Stimulated activated memory B cell treated with anti-CD40 and anti-IgM and Interleukin-4, amounts not matched to agents 10 μg/mL and 1 μg/mL and 100 μg/mL, for 72 hours (primary cell): ENCODE data around the gene ABCD3.
"Not testable (repeated sequence)": the region's sequence is repeated elsewhere in the genome, so short reads cannot be mapped to it uniquely, and the experiment has no call there.

Experiments used
- ATAC-seq: fragments of 150-1000 bp; cut with Tn5 transposase; 2 replicates; pipeline ENCODE4 v1.10.0; 2021
- H3K27ac Mint-ChIP-seq: one replicate; pipeline ENCODE4 v1.8.0; 2022; ENCODE audit warnings: mild to moderate bottlenecking, mixed read lengths
- H3K27me3 Mint-ChIP-seq: one replicate; pipeline ENCODE4 v1.8.0; 2022; ENCODE audit warnings: mixed read lengths
- H3K36me3 Mint-ChIP-seq: one replicate; pipeline ENCODE4 v1.8.0; 2022; ENCODE audit warnings: mixed read lengths
- H3K4me1 Mint-ChIP-seq: one replicate; pipeline ENCODE4 v1.8.0; 2022; ENCODE audit warnings: mixed read lengths
- H3K4me3 Mint-ChIP-seq: one replicate; pipeline ENCODE4 v1.8.0; 2022; ENCODE audit warnings: mild to moderate bottlenecking, moderate library complexity, mixed read lengths
- H3K9me3 Mint-ChIP-seq: one replicate; pipeline ENCODE4 v1.8.0; 2022; ENCODE audit warnings: mixed read lengths

Gene ABCD3

DNA sequence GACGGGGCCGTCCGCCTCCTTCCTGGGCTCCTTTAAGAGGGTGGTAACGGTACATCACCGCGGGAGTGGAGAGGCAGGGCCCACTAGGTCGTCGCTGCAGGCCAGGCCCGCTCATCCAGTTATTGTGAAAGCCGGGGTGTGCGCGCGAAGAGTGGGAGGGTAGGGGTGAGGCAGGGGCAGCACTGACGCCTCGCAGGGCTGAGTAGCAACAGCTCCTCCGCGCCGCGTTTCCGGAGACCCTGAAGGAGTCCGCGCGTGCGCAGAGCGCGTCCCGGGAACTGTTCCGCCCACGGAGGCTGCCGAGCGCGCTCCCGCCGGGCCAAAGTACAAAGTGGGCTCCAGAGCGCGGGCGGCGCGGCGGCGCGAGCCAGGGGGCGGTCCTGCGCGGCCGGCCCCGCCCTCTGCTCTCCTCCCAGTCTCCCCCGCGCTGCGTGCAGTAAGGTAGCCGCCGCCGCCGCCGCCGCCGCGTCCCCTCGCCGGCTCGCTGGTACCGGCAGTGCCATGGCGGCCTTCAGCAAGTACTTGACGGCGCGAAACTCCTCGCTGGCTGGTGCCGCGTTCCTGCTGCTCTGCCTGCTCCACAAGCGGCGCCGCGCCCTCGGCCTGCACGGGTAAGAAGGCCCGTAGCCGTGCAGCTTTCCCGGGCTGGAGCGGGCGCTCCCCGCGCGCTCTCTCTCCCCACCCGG lies at the start of gene ABCD3:
ABCD3 (plus strand) TSS at position 412 of the 686 bp plus-strand sequence; CDS start at position 502, 90 bp downstream.
- H3K9me3 Mint-ChIP-seq = no peaks in the 10 kb centered on the region
- ATAC-seq = peak; percentile 100
- peaks cover 11% of the 10 kb centered on the region for H3K27me3 Mint-ChIP-seq
- H3K36me3 Mint-ChIP-seq = no peaks in the 10 kb centered on the region
- H3K4me1 Mint-ChIP-seq = peaks cover 35% of the 10 kb centered on the region
- no peak within 1 kb of the TSS for H3K4me3 Mint-ChIP-seq
- no peak within 1 kb of the TSS for H3K27ac Mint-ChIP-seq

DNA sequence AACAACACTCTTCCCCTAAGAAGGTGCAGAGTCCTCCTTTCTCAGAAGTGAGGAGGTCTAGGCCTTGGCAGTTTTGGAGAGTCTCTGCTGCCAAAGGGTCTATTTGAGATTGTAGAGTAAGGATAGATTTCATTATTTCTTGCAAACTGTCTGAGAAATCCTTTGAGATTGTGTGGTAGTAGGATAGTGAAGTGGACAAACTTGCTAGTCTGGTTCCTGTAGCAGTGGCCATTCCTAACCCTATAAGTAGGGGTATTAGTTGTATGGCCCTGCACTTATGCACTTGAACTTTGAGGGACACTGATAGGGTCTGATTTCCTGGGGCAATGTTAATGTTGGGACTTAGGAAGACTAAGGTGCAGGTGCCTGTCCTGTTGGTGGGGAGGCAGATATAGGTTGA lies 45.4 kb upstream of the ABCD3 start:
- not testable (repeated sequence) for H3K36me3 Mint-ChIP-seq, H3K4me3 Mint-ChIP-seq, H3K9me3 Mint-ChIP-seq, H3K4me1 Mint-ChIP-seq, H3K27ac Mint-ChIP-seq, ATAC-seq
- peaks cover 49% of the 10 kb centered on the region for H3K27me3 Mint-ChIP-seq

- H3K4me1 Mint-ChIP-seq, H3K36me3 Mint-ChIP-seq, H3K9me3 Mint-ChIP-seq, ATAC-seq, H3K4me3 Mint-ChIP-seq, H3K27ac Mint-ChIP-seq: not testable (repeated sequence)
- H3K27me3 Mint-ChIP-seq = peaks cover 49% of the 10 kb centered on the region
Observed at GRCh38 chr1:94373311-94373710, 44.9 kb upstream of the ABCD3 start.

GRCh38 chr1:94375666-94376065 lies 42.5 kb upstream of the ABCD3 start:
- H3K36me3 Mint-ChIP-seq, H3K27ac Mint-ChIP-seq, H3K4me1 Mint-ChIP-seq, H3K4me3 Mint-ChIP-seq, ATAC-seq, H3K9me3 Mint-ChIP-seq: not testable (repeated sequence)
- H3K27me3 Mint-ChIP-seq = peaks cover 40% of the 10 kb centered on the region

DNA sequence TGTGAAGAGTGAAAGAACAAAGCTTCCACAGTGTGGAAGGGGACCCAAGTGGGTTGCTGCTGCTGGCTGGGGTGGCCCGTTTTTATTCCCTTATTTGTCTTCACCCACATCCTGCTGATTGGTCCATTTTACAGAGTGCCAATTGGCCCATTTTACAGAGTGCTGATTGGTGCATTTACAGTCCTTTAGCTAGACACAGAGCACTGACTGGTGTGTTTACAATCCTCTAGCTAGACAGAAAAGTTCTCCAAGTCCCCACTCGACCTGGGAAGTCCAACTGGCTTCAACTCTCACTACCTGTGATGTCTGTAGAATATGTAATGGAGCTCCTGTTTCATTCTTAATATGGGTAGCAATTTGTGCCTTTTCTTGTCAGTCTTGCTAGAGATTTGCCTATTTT lies 39.7 kb upstream of the ABCD3 start:
- H3K27ac Mint-ChIP-seq, H3K36me3 Mint-ChIP-seq, ATAC-seq, H3K4me1 Mint-ChIP-seq, H3K9me3 Mint-ChIP-seq, H3K4me3 Mint-ChIP-seq: not testable (repeated sequence)
- peaks cover 25% of the 10 kb centered on the region for H3K27me3 Mint-ChIP-seq

DNA sequence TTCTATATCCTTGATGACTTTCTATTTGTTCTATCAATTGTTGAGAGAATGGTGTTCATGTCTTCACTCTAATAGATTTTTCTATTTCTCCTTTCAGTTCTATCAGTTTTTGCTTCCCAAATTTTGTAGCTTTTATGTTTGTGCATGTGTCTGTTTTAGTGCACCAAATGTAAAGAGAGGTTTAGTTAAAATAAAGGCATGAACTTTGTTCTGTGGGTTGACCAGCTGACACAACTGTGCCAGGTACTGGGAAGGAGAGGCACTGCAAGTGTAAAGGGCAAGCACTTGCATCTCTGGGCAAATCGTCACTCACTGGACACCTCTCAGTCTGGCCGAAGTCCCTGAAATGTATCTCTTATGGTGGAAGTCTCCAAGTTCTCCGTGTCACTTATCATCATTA lies 38.6 kb upstream of the ABCD3 start:
- H3K27ac Mint-ChIP-seq = no peak overlapping the region
- H3K36me3 Mint-ChIP-seq = no peaks in the 10 kb centered on the region
- H3K4me1 Mint-ChIP-seq = peaks cover 11% of the 10 kb centered on the region
- H3K9me3 Mint-ChIP-seq = no peaks in the 10 kb centered on the region
- peaks cover 29% of the 10 kb centered on the region for H3K27me3 Mint-ChIP-seq
- H3K4me3 Mint-ChIP-seq = no peak overlapping the region
- ATAC-seq = no peak

DNA sequence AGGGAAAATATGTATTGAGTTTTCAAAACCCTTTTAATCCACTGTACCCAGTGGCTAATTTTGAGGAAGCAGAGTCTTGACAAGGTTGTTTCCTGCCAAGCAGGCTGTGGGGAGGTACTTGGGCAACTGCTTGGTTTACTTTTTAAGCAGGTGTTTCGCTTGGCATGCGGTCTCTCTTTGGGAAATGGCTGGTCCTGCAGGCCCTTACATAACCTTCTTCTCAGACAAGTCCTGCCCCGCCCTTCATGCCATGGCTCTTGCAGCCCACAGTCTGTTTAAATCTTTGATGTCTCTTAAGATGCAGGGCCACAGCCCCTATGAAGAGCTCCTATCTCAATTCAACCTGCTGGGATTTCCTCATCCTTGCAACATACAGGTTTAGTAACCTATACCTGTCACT lies 36.0 kb upstream of the ABCD3 start:
- no peaks in the 10 kb centered on the region for H3K9me3 Mint-ChIP-seq
- peaks cover 27% of the 10 kb centered on the region for H3K27me3 Mint-ChIP-seq
- H3K4me1 Mint-ChIP-seq = peaks cover 19% of the 10 kb centered on the region
- no peak for ATAC-seq
- no peak overlapping the region for H3K27ac Mint-ChIP-seq
- H3K4me3 Mint-ChIP-seq = no peak overlapping the region
- H3K36me3 Mint-ChIP-seq = no peaks in the 10 kb centered on the region

GRCh38 chr1:94383966-94384408 lies 34.2 kb upstream of the ABCD3 start:
- no peak for ATAC-seq
- Mint-ChIP-seq H3K9me3 (no peaks in the 10 kb centered on the region), H3K27ac (no peak overlapping the region), H3K27me3 (peaks cover 10% of the 10 kb centered on the region), H3K4me1 (peaks cover 19% of the 10 kb centered on the region), H3K4me3 (no peak overlapping the region), H3K36me3 (no peaks in the 10 kb centered on the region)

- Mint-ChIP-seq H3K27me3 (peaks cover 10% of the 10 kb centered on the region), H3K9me3 (no peaks in the 10 kb centered on the region), H3K36me3 (no peaks in the 10 kb centered on the region), H3K27ac (peak overlapping the region; percentile 14), H3K4me1 (peaks cover 19% of the 10 kb centered on the region), H3K4me3 (peak overlapping the region; percentile 27)
- peak; percentile 55 for ATAC-seq
Observed at GRCh38 chr1:94384485-94385265, 33.5 kb upstream of the ABCD3 start.

DNA sequence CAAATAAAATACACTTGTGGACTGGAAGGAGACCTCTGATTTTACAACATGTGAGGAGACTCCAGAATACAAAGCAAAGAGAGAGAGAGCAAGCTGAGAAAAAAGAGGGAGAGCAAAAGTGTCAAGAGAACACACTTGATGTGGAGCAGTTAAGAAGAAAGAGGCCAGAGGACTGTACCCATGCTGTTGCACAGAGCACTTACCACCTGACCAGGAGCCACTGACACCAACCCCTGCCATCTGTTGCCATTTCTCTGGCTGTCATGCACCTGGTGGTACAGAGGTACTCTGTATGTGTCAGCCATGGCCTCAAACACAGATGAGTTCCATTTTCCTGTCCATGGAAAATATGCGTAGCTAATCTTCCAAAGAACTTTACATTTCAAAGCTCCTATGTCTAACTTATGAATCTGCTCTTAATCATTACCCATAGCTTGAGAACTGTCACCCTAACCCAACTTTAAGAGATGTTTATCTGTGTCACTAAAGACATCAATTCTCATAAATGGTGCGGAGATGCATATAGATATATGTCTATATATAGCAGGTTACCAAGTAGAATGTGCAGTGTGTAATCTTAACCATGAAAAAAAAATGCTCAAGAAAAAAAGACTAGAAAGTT lies 32.8 kb upstream of the ABCD3 start:
- Mint-ChIP-seq H3K4me3 (no peak overlapping the region), H3K27me3 (peaks cover 10% of the 10 kb centered on the region), H3K36me3 (no peaks in the 10 kb centered on the region), H3K9me3 (no peaks in the 10 kb centered on the region), H3K4me1 (peaks cover 19% of the 10 kb centered on the region), H3K27ac (peak overlapping the region; percentile 14)
- no peak for ATAC-seq

DNA sequence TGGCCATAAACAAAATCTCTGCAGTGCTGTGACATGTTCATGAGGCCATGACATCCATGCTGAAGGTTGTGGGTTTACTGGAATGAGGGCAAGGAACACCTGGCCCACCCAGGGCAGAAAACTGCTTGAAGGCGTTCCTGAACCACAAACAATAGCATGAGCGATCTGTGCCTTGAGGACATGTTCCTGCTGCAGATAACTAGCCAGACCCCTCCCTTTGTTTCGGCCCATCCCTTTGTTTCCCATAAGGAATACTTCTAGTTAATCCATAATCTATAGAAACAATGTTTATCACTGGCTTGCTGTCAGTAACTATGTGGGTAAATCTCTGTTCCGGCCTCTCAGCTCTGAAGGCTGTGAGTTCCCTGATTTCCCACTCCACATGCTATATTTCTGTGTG lies 28.9 kb upstream of the ABCD3 start:
- Mint-ChIP-seq H3K4me3 (no peak overlapping the region), H3K9me3 (no peaks in the 10 kb centered on the region), H3K36me3 (no peaks in the 10 kb centered on the region), H3K4me1 (peaks cover 9% of the 10 kb centered on the region), H3K27ac (no peak overlapping the region), H3K27me3 (peaks cover 24% of the 10 kb centered on the region)
- no peak for ATAC-seq

DNA sequence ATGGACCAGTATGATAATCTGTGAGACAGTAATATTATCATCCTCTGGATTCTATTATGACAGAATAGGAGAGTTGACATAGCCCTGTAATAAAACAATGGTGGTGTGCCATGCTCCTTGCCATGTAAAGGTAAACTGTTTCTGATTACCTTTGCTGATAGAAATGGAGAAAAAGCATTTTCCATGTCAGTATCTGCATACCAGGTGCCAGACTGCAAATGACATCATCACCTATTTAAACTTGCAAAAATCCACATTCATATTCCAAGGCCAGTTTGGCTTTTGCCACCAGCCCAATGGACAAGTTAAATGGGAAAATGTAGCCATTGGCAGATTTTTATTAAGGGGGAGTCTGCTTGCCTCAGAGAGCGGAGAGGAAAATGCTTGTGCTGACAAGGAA lies 23.9 kb upstream of the ABCD3 start:
- no peaks in the 10 kb centered on the region for H3K9me3 Mint-ChIP-seq
- H3K4me1 Mint-ChIP-seq = no peaks in the 10 kb centered on the region
- H3K27me3 Mint-ChIP-seq = peaks cover 25% of the 10 kb centered on the region
- H3K27ac Mint-ChIP-seq = no peak overlapping the region
- no peak overlapping the region for H3K4me3 Mint-ChIP-seq
- no peak for ATAC-seq
- no peaks in the 10 kb centered on the region for H3K36me3 Mint-ChIP-seq

- H3K9me3 Mint-ChIP-seq = no peaks in the 10 kb centered on the region
- peaks cover 30% of the 10 kb centered on the region for H3K27me3 Mint-ChIP-seq
- no peak overlapping the region for H3K4me3 Mint-ChIP-seq
- H3K4me1 Mint-ChIP-seq = no peaks in the 10 kb centered on the region
- no peaks in the 10 kb centered on the region for H3K36me3 Mint-ChIP-seq
- H3K27ac Mint-ChIP-seq = no peak overlapping the region
- no peak for ATAC-seq
Observed at GRCh38 chr1:94395231-94395630, 23.0 kb upstream of the ABCD3 start.

GRCh38 chr1:94395748-94396309 lies 22.4 kb upstream of the ABCD3 start:
- H3K27me3 Mint-ChIP-seq = peaks cover 30% of the 10 kb centered on the region

GRCh38 chr1:94396356-94397010 lies 21.7 kb upstream of the ABCD3 start:
- Mint-ChIP-seq H3K27me3 (peaks cover 27% of the 10 kb centered on the region), H3K4me1 (no peaks in the 10 kb centered on the region), H3K27ac (no peak overlapping the region), H3K9me3 (no peaks in the 10 kb centered on the region), H3K36me3 (no peaks in the 10 kb centered on the region), H3K4me3 (no peak overlapping the region)
- ATAC-seq = no peak

More at GRCh38 chr1:94395748-94396309, 22.4 kb upstream of the ABCD3 start:
- ATAC-seq = peak; percentile 40
- Mint-ChIP-seq H3K27ac (no peak overlapping the region), H3K4me1 (no peaks in the 10 kb centered on the region), H3K9me3 (no peaks in the 10 kb centered on the region), H3K36me3 (no peaks in the 10 kb centered on the region), H3K4me3 (no peak overlapping the region)
